ENCODE measurements around the gene FGF4. TPM values are rescaled to one million over a fixed set of nuclear protein-coding genes. Genes with fewer than 3 reads are reported as not detected.

The FGF4 gene
- total RNA-seq, 1 experiment from 2014 or later, result not detected

- no peaks in the 10 kb centered on the region for H3K36me3 ChIP-seq (ENCODE audit: control insufficient read depth, insufficient read depth, low read length)
- no peak overlapping the region for H3K4me3 ChIP-seq (ENCODE audit: low read depth, low read length)
- H3K4me1 ChIP-seq, result no peaks in the 10 kb centered on the region
- no peaks in the 10 kb centered on the region for H3K27me3 ChIP-seq (replicated peaks; ENCODE audit: control insufficient read depth, insufficient read depth, low read length)
- ChIA-PET CTCF (interaction anchor here (0.5 kb wide), 1 partner anchor 284 kb away, joined by 4 read pairs; no protein-coding TSS in a partner anchor), POLR2A (no interaction called here)
- Mint-ChIP-seq H3K36me3 (ENCODE audit: insufficient read depth, unreplicated experiment) (no peaks in the 10 kb centered on the region), H3K27ac (ENCODE audit: unreplicated experiment) (no peak overlapping the region), H3K27me3 (ENCODE audit: insufficient read depth, unreplicated experiment) (no peaks in the 10 kb centered on the region), H3K4me1 (ENCODE audit: low read depth, unreplicated experiment) (no peaks in the 10 kb centered on the region), H3K4me3 (ENCODE audit: unreplicated experiment) (no peak overlapping the region), H3K9me3 (ENCODE audit: unreplicated experiment) (no peaks in the 10 kb centered on the region)
- intact Hi-C loops (cut with micrococcal nuclease; ENCODE audit: unreplicated experiment), result no loop called here
- DNase-seq, result no peak
- TF ChIP-seq CTCF (IDR thresholded peaks at IDR 0.05; ENCODE audit: insufficient read depth in 1 of 2, low read depth in 1 of 2, low read length in 1 of 2, severe bottlenecking in 1 of 2, unreplicated experiment in 1 of 2), result no peak
- H3K9me3 ChIP-seq, result peaks cover 4% of the 10 kb centered on the region
- BruUV-seq (replicated peaks), result no TSS peak
Observed at GRCh38 chr11:69803604-69804218, 28.6 kb upstream of the FGF4 start.

GRCh38 chr11:69803022-69803421 is 27.9 kb upstream of the FGF4 start:
- no peak overlapping the region for H3K27ac Mint-ChIP-seq (ENCODE audit: unreplicated experiment)
- no peaks in the 10 kb centered on the region for H3K36me3 Mint-ChIP-seq (ENCODE audit: insufficient read depth, unreplicated experiment)
- Histone ChIP-seq H3K4me3 (ENCODE audit: low read depth, low read length) (no peak overlapping the region), H3K36me3 (ENCODE audit: control insufficient read depth, insufficient read depth, low read length) (no peaks in the 10 kb centered on the region), H3K4me1 (no peaks in the 10 kb centered on the region), H3K9me3 (peaks cover 4% of the 10 kb centered on the region), H3K27me3 (replicated peaks; ENCODE audit: control insufficient read depth, insufficient read depth, low read length) (no peaks in the 10 kb centered on the region)
- no peak overlapping the region for H3K4me3 Mint-ChIP-seq (ENCODE audit: unreplicated experiment)
- ChIA-PET CTCF (no interaction called here), POLR2A (no interaction called here)
- BruUV-seq (replicated peaks), result no TSS peak
- intact Hi-C loops (cut with micrococcal nuclease; ENCODE audit: unreplicated experiment), result no loop called here
- H3K9me3 Mint-ChIP-seq (ENCODE audit: unreplicated experiment), result no peaks in the 10 kb centered on the region
- no peaks in the 10 kb centered on the region for H3K4me1 Mint-ChIP-seq (ENCODE audit: low read depth, unreplicated experiment)
- H3K27me3 Mint-ChIP-seq (ENCODE audit: insufficient read depth, unreplicated experiment), result no peaks in the 10 kb centered on the region
- DNase-seq, result no peak
- no peak for TF ChIP-seq CTCF (IDR thresholded peaks at IDR 0.05; ENCODE audit: insufficient read depth in 1 of 2, low read depth in 1 of 2, low read length in 1 of 2, severe bottlenecking in 1 of 2, unreplicated experiment in 1 of 2)

GRCh38 chr11:69802590-69802989 is 27.4 kb upstream of the FGF4 start:
- Mint-ChIP-seq H3K4me1 (ENCODE audit: low read depth, unreplicated experiment) (no peaks in the 10 kb centered on the region), H3K27ac (ENCODE audit: unreplicated experiment) (no peak overlapping the region), H3K9me3 (ENCODE audit: unreplicated experiment) (no peaks in the 10 kb centered on the region), H3K4me3 (ENCODE audit: unreplicated experiment) (no peak overlapping the region), H3K27me3 (ENCODE audit: insufficient read depth, unreplicated experiment) (no peaks in the 10 kb centered on the region), H3K36me3 (ENCODE audit: insufficient read depth, unreplicated experiment) (no peaks in the 10 kb centered on the region)
- intact Hi-C loops (cut with micrococcal nuclease; ENCODE audit: unreplicated experiment), result no loop called here
- H3K27me3 ChIP-seq (replicated peaks; ENCODE audit: control insufficient read depth, insufficient read depth, low read length), result no peaks in the 10 kb centered on the region
- H3K36me3 ChIP-seq (ENCODE audit: control insufficient read depth, insufficient read depth, low read length), result no peaks in the 10 kb centered on the region
- no peak overlapping the region for H3K4me3 ChIP-seq (ENCODE audit: low read depth, low read length)
- TF ChIP-seq CTCF (IDR thresholded peaks at IDR 0.05; ENCODE audit: insufficient read depth in 1 of 2, low read depth in 1 of 2, low read length in 1 of 2, severe bottlenecking in 1 of 2, unreplicated experiment in 1 of 2), result no peak
- peaks cover 4% of the 10 kb centered on the region for H3K9me3 ChIP-seq
- no TSS peak for BruUV-seq (replicated peaks)
- CTCF ChIA-PET, result no interaction called here
- H3K4me1 ChIP-seq, result no peaks in the 10 kb centered on the region
- POLR2A ChIA-PET, result no interaction called here
- no peak for DNase-seq
